Stimulated activated CD8-positive, alpha-beta memory T cell treated with anti-CD3 and anti-CD28 coated beads, Interleukin-4, amount 100 ng/mL, for 48 hours (primary cell): ENCODE measurements around the gene MYO10.
"Not testable (repeated sequence)": the region's sequence is repeated elsewhere in the genome, so short reads cannot be mapped to it uniquely, and the experiment has no call there.

Experiments used
- DNase-seq: peaks from one replicate; pipeline ENCODE4 v3.0.0-alpha.2; 2020

The MYO10 gene

GRCh38 chr5:16936150-16936988 is at the start of gene MYO10:
Gene MYO10 (minus strand): TSS chr5:16936288. CDS start chr5:16935808, 480 bp downstream.
- peak; percentile 81 for DNase-seq

GRCh38 chr5:16985304-16985703 is 49.2 kb upstream of the MYO10 start:
- not testable (repeated sequence) for DNase-seq

- DNase-seq: no peak
These were observed 47.9 kb upstream of the MYO10 start for GRCh38 chr5:16983972-16984371.

- DNase-seq: no peak
These were observed 47.0 kb upstream of the MYO10 start for GRCh38 chr5:16983022-16983639.

- no peak for DNase-seq
These were observed 45.6 kb upstream of the MYO10 start for GRCh38 chr5:16981700-16982099.

- DNase-seq: no peak
These were observed 44.9 kb upstream of the MYO10 start for GRCh38 chr5:16980983-16981382.

GRCh38 chr5:16978296-16978695 is 42.2 kb upstream of the MYO10 start:
- DNase-seq: no peak

GRCh38 chr5:16976625-16977008 is 40.5 kb upstream of the MYO10 start:
- no peak for DNase-seq

- no peak for DNase-seq
These were observed 40.0 kb upstream of the MYO10 start for GRCh38 chr5:16975950-16976624.

- DNase-seq: no peak
These were observed 38.9 kb upstream of the MYO10 start for GRCh38 chr5:16974981-16975380.

GRCh38 chr5:16970826-16971225 is 34.7 kb upstream of the MYO10 start:
- DNase-seq: no peak

- no peak for DNase-seq
These were observed 34.2 kb upstream of the MYO10 start for GRCh38 chr5:16970260-16970659.

- DNase-seq: no peak
These were observed 29.5 kb upstream of the MYO10 start for GRCh38 chr5:16965581-16965980.

- DNase-seq: no peak
These were observed 27.7 kb upstream of the MYO10 start for GRCh38 chr5:16963821-16964220.

GRCh38 chr5:16961131-16961530 is 25.0 kb upstream of the MYO10 start:
- no peak for DNase-seq

GRCh38 chr5:16957304-16958196 is 21.5 kb upstream of the MYO10 start:
- no peak for DNase-seq

GRCh38 chr5:16953729-16954128 is 17.6 kb upstream of the MYO10 start:
- no peak for DNase-seq

- DNase-seq: no peak
These were observed 17.0 kb upstream of the MYO10 start for GRCh38 chr5:16952968-16953671.

- no peak for DNase-seq
These were observed 10.6 kb upstream of the MYO10 start for GRCh38 chr5:16946725-16947124.

- DNase-seq: no peak
These were observed 8.9 kb upstream of the MYO10 start for GRCh38 chr5:16944816-16945562.
